Stimulated activated CD8-positive, alpha-beta memory T cell treated with anti-CD3 and anti-CD28 coated beads, Interleukin-15, amount 100 ng/mL, for 48 hours (primary cell): Measurements from ENCODE around the gene LGALS3BP.
"Not testable (repeated sequence)": the region's sequence is repeated elsewhere in the genome, so short reads cannot be mapped to it uniquely, and the experiment has no call there.

ENCODE experiments used
- DNase-seq, 2 donors: peaks; one replicate each; pipeline ENCODE4 v3.0.0-alpha.2; 2020; ENCODE audit warnings: low read depth in 2 of 2

LGALS3BP gene

DNA sequence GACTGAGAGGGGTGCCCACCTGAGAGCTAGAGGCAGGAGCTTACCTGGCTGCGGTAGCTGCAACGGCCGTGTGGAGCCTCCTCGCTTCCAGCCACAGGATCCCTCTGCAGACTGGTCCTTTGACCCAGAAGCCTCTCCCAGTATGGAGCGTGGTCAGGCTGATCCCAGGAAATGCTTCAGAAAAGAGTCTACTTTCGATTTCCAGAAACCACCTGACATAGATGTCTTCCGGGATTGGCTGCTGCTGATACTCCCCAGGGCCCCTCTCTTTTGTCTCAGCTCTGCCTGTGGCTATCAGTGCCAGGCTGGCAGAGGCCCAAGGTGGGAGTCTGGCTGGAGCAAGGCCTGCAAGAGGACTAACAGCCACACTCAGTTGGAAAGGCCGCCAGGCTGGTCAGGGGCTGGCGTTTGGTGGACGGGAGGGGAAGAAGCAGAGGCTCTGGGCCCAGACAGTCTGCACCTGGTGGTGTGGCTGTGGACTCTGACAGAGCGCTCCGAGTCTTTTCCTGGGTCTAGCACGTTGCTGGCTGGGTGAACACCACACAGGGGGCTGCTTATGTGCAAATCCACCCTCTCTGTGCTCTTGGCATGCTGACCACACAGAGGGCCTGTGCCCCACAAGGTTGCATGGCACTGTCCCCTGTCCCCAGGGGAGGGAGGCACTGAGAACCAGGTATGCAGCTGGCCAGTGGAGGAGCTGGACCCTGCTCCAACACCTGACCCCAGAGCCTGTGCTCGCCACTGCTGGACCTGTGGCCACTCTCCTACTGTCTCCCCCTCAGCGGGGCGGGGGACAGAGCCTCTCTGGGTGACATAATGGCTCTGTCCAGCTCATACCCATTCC is at the start of gene LGALS3BP:
Gene LGALS3BP (minus strand): TSS at position 144 of the 844 bp plus-strand sequence. CDS start 2,732 bp downstream, outside the sequence.
- DNase-seq, result no peak

GRCh38 chr17:79028496-79029326 is 49.0 kb upstream of the LGALS3BP start:
- DNase-seq, result no peak

GRCh38 chr17:79027925-79028491 is 48.3 kb upstream of the LGALS3BP start:
- no peak for DNase-seq

DNA sequence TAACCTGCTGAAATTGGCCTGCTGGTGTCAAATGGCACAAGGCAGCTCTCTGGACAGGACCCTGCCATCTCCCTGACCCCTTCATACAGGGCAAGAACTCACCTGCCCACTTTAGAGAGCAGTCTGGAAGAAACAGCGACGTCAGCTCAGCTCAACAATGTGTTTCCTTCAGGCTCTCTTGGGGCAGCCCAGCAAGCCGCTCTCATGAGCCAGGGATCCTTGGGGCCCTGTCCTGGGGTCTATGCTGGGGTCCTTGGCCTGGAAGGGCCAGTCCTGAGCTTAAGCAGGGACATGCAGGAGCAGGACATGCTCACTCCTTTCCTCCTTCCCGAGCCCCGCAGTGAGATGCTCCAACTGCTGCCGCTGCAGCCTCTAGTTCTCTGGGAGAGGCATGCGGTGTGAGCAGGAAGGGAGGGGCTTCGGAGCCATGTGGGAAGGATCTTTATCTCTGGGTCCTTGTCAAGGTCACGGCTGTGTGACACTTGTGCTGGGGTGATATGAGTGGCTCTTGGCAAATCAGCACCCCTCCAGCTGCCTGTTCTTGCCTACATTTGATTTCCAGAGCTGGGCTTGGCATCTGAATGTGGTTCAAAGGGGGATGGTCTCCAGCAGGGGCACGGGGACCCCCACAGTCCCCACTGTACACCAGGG is 47.7 kb upstream of the LGALS3BP start:
- no peak for DNase-seq

DNA sequence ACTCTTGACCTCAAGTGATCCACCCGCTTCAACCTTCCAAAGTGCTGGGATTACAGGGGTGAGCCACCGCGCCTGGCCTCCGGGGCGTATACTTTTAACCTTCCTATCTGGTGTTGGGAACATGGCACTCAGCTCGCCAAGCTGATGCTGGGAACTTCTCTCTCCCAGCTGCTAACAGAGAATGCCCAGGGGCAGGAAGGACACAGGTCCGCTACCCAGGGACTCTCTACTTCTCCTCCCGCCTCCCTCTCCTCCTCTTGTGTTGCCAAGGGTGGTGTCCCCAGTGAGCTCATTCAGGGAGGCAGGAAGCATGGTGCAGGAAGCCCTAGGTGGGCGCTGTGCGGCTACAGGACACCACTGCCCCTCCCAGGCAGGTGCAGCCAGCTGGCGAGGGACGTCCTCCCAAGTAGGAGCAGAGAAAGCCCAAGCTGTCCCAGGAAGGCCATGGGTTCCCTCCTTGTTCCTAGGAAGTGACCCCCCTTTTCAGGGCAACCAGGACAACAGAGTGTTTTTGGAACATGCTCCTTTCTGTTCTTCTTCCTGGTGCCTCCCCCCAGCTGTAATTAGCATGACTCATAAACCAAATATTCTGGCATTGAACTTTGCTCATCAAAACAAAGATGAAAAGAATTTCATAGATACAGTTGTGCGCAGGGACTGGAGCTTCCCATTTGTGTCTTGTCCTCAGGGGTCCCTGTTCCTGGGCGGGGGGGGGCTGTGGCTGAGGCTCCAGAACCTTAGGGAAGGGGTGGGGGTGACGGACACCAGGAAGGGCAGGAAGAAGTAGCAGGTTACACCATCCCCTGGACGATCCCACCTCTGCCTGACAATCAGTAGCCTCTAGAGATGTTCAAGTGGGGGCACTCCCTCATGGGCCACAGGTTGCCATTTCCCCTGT is 46.9 kb upstream of the LGALS3BP start:
- DNase-seq, result no peak

GRCh38 chr17:79024901-79025737 is 45.4 kb upstream of the LGALS3BP start:
- DNase-seq, result no peak

GRCh38 chr17:79023886-79024771 is 44.4 kb upstream of the LGALS3BP start, which contains the start of gene C1QTNF1:
C1QTNF1 (plus strand) TSS chr17:79024169; CDS start chr17:79043969, 19,800 bp downstream.
- DNase-seq, result no peak

DNA sequence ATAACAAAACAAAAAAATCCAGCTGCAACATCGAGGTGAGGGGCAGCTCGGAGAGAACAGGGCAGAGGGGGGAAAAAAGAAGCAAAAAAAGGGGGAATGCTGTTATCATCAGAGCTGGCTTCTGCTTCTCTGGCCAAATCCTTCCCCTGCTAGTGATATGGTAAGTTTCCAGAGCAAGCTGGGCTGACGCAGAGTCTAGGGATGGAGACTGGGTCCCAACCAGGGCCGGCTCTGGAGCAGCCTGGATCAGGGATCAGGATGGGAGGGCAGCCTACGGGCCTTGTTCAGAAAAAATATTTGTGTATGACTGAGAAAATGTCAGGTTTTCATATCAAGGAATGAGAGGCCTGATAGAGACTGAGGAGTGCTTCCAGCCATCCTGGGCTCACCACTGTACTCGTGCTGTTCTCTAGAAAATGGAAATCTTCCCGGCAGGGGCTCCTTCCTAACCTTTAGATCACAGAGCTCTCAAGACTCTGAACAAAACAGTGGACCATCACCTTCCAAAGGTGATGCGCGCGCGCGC is 43.5 kb upstream of the LGALS3BP start:
- DNase-seq, result no peak

GRCh38 chr17:79022507-79022991 is 42.8 kb upstream of the LGALS3BP start:
- no peak for DNase-seq

GRCh38 chr17:79021929-79022328 is 42.2 kb upstream of the LGALS3BP start:
- DNase-seq, result not testable (repeated sequence)

DNA sequence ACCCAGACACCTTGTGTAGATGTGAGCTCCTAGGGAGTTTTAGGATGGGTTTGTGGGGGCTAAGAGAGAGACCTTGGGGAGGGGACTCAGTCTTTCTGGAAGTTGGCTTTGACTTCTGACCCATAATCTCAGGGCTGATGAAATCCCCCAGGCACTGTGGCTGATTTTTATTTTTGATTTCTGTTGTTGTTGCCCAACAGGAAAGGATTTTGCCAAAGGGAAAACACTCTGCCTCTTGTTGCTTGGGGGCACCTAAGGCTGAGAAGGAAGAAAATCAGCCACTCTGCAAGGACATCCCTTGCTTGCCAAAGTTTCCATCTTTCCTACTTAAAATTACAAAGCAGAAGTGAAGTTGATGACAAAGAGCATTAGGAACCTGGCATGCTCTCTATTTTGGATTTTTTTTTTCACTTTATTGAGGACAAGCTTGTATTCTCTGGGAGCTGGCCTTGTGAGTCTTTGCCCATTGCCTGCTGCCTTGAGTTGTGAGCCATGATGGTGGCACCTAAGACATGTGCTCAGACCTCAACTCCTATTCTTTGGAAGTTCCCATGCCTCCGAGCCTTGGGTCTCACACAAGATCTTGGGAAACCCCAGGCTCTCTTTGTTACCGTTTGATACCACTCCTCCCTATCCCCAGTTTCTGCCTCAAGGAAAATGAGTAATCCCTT is 41.0 kb upstream of the LGALS3BP start:
- no peak for DNase-seq

DNA sequence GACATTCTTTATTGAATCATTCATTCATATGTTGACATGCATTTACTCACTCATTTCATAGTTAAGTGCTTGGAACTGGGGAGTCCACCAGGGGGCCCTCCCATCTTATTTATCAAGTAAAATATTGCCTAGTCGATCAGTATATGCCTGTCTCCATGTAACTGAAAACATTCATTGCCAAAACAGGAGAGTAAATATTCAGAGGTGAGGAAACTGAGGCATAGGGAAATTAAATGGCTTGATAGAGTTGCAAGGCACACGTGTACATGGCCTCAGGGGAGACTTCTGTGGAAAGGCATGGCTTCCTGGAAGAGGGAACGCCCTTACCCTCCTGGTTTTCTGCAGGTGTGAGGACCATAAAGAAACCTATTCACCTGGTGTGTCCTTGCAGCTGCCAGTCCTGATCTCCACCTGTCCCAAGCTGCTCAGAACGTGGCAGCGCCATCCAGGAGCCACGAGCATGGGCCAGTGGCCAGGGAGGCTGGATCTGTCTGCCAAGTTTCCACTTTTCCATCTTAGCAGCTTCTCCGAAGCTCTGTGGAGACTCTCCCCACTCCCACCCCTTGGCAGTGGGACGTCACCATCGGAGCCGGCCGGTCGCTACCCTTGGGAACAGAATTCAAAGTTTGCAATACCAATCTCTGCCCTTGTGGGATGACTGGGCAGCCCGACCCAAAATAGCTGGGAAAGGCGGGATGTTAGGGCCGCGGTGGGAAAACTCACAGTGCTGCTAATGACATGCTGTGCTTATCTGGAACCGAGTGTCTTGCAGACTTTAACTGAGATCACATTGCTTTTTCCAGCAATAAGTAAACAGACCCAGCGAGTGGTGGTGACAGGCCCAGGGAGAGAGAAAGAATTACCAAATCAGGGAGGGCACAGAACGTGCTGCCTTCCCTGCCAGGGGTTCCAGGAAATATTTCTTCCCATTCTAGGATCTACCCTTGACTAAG is 40.2 kb upstream of the LGALS3BP start:
- DNase-seq, result no peak

GRCh38 chr17:79019261-79019631 is 39.5 kb upstream of the LGALS3BP start:
- no peak for DNase-seq

DNA sequence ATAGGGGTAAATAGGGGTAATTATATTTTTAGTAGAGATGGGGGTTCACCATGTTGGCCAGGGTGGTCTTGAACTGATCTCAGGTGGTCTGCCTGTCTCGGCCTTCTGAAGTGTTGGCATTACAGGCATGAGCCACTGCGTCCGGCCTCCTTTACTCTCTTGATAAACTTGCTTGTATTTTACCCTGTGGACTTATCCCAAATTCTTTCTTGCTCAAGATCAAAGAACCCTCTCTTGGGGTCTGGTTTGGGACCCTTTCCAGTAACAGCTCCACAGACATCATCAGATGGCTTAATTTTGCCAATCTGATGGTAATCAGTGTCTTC is 38.6 kb upstream of the LGALS3BP start:
- DNase-seq, result no peak

GRCh38 chr17:79017546-79018369 is 38.0 kb upstream of the LGALS3BP start:
- DNase-seq, result no peak

- no peak for DNase-seq
These were observed 34.5 kb upstream of the LGALS3BP start for GRCh38 chr17:79014158-79014758.
